DMS 273 treated with DMSO at 0.1 percent for 48 hours (cell line): ENCODE data around the gene GPR107.

Source experiments
- DNase-seq: peaks from one replicate; lab custom pipeline; 2025; lab: John Stamatoyannopoulos, UW

GPR107 gene

DNA sequence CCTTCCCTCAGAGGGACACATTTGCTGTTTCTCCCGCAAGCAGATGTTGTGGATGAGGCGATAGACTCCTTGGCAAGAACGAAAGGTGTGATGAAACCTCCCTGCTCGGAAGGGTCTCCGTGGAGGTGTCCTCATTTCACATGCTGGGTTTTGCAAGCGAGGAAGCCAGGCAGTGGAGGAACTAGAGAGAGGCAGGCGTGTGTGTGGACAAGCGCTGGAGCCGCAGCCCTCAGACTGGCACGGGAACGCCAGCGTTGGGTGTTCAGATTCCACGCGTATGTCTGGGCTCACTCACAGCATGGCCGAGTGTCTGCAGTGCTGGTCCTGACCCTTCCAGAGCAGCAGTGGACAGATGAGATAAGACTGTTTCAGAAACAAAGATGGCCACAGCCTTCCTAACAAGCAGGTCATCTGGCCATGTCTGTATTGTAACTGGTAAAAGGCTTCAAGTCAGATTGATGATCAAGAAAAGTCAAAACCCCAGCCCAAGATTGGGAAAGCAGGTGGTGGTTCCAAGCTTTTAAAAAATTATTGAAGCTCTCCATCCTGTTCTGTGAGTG is 83.5 kb downstream of the GPR107 start:
- no peak for DNase-seq

DNA sequence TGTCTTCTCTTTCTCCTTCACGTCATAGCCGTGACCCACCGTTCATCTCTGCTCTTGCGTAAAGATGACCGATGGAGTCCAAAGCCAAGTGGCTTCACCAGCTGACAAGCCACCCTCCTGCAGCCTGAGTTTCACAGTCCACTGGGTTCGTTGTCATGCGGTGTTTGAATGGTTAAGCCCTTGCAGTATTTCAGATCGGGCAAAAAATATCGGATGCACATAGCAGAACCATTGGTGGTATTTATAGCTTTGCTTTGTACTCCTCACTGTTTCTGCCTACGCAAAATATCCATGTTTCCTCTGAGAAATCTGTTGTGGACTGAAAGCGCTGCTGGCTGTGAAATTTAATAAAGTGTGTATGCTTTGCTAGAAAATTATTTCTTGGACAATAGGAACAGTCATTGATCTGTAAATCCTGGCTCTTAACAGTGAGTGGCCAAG is 84.0 kb downstream of the GPR107 start:
- no peak for DNase-seq

DNA sequence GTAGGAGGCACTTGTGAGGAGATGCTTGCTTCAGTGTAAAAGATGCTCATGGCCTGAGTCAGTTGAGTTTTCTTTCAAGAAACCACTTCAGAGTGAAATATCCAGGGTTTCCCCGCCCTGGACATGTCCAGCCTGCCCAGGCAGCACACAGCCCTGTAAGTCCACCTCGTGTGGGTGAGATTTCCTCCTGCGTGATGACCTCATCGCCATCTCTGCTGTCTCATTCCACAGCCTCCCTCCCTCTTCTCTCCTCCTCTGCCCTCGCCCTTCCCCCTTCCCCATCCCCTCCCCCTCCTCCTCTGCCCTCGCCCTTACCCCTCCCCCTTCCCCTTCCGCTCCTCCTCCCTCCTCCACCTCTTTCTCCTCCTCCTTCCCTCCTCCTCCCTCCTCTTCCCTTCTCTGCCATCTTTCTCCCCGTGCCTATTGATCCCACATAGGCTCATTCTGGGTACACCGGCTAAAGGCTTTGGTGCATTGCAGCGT is 84.5 kb downstream of the GPR107 start:
- DNase-seq: no peak

DNA sequence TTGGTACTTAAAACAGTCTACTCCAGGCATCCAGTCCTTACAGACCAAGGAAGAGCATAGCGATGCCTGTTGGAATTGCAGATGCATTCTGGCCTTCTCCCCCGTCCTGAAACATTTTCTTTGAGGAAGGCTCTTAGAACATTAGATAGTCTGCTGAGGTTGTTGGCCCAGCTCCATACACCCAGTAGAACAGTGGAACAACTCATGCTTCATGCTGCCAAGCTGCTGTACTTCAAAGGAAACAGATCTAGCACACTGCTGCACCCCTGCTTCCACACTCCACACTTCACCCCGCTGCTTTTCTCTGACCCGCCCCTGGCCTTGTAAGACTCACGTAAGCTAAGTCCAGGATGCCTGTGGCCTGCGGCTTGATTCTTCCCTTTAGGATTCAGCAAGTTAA is 85.1 kb downstream of the GPR107 start:
- no peak for DNase-seq

DNA sequence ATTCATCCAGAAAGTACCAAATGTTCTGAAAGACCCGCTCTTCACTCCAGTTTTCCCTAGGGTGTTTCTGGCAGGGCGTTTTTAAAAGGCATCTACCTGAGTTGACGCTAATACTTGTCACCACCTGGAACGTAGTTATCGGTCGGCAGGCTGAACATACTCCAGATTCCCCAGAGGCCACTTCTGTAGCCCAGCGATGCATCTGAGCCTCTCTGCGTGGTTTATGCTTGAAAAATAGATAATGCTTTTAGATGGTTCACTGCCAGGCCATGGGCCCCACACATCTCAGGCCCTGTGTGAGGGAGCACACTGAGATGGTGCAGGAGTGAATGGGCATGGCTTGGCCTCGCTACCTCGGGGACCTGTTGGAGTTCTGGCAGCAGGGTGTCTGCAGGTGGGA is 85.5 kb downstream of the GPR107 start:
- DNase-seq: no peak

DNA sequence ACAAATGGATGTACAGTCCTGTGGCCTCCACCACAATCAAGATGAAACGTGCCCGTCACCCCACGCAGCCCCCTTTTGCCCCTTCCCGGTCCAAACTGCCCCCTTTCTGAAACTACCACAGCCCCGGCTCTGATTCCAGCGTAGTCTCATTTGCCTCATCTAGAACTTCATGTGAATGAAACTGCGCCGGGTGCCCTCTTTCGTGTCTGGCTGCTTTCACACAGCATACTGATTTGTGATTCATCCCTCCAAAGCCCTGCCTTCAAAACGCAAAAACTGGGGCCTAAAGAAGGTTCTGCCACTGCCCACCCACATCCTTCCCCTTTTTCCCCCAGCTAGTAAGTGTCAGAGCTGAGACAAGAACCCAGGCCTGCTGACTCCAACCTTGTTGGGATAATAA is 87.0 kb downstream of the GPR107 start:
- DNase-seq: no peak

DNA sequence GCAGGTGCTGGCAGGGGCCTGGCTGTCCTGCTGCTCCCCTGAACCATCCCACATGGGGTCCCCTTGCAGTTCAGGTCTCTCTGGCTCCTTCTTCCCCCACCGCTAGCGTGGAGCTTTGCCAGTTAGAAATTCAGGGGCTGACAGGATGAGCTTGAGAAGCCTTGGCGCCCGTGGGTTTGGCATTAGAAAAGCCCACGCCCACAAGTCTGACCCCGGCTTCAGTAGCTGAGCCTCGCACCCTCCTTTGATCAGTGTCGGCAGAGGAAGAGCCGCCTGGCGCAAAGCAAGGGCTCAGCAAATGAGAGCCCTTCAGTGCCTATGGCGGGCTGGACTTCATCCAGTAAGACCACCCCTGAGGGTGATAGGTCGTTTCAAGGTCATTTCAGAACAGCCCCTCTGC is 88.3 kb downstream of the GPR107 start:
- no peak for DNase-seq

DNA sequence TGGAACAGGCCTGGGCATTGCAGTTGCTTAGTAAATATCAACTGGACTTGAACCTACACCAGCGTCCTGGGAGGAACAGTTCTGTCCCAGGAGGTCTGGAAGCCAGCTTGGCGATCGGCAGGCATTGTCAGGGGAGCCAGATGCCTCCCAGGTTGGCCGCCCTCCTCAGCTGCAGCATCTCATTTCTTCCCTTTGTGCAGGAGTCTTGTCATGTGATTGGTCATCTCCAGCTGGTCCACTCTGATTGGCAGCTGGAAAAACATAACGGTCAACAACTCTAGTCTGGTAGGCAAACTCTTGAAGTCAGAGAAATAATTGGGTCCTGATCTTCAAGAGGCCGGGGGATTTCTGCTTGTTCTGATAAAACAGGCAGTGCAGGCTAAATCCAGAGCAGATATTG is 88.9 kb downstream of the GPR107 start:
- no peak for DNase-seq

DNA sequence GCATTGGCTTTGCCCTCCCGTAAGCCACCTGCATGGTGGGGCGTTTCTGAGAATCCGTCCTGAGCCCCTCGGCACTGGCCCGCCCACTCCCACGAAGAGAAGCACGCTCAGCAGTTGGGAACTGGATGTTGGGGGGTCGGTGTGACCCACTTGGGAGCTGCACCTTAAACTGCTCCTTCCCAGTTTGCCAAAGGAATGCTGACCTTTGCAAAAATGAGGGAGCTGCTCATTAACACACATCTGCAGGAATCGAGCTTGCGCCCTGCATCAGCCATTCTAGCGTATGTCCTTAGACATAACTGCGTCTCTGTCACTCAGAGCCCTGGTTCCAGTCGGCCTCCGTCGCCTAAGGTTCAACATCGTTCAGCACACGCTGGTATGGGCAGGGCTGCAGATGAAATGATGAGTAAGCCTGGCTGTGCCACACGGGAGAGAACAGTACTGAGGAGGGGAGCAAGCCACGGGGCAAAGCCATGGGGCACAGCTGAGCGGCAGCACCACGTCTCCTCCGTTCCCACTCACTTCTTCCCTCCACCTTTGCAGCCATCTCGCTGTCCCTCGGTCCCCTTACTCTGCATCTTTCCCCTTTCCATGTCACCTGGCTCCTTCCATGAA is 89.7 kb downstream of the GPR107 start:
- DNase-seq: no peak

DNA sequence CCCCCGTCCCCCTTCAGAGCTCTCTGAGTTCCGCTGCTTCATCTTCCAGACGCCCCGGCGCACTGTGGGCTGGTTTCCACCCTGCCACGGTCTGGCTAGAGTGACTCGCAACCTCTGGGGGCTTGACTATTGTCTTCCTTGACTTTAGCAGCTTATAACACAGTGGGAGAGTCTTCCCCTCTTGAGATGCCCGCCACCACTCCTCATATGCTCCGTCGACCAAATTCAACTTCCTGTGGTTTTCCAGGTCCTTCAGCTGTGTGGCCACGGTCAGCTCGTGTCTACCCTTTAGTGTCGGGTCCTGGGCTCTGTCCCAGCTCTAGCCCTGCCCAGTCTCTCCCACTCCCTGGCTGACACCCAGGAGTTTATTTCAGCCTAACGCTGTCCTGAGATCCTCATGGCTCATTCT is 90.3 kb downstream of the GPR107 start:
- DNase-seq: no peak

DNA sequence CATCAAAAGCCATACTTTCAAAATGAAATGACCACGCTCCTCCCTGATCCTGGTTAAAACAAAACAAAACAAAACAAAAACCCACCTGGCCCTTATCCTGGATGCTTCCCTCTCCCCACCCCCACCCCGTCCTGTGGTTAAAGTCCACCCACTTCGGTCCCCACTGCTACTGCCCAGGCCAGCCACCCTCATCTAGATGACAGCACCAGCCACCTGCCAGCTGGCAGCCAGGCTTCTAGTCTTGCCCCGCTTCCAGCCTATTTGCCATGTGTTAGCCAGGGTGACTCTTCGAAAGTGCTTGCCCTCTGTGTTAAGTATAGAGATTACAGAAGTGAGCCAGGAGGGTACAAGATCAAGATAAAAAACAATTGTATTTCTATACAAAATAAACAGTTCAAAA is 91.0 kb downstream of the GPR107 start:
- DNase-seq: no peak

DNA sequence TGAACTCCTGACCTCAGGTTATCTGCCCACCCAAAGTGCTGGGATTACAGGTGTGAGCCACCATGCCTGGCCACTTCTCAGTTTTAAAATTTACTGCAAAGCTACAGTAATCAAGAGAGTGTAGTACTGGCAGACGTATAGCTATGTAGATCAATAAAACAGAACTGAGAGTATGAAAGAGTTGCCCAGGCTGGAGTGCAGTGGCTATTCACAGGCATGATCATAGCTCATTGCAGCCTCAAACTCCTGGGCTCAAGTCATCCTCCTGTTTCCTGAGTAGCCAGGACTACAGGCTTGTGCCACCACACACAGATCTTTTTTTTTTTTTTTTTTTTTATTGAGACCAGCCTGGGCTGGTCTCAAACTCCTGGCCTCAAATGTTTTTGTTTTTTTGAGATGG is 92.0 kb downstream of the GPR107 start:
- DNase-seq: no peak

DNA sequence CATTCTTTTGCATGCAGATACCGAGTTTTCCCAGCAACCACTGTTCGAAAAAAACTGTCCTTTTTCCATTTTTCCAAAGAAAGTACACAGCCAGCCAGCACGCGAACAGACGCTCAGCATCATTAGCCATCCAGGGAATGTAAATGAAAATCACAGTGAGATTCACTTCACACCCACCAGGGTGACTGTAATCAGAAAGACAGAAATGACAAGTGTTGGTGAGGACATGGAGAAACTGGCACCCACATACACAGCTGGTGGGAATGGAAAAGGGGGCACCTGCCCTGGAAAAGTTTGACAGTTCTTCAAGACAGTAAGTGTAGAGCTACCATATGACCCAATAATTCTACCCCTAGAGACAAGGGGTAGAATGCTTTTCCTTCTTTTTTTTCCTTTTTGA is 93.5 kb downstream of the GPR107 start:
- DNase-seq: no peak

DNA sequence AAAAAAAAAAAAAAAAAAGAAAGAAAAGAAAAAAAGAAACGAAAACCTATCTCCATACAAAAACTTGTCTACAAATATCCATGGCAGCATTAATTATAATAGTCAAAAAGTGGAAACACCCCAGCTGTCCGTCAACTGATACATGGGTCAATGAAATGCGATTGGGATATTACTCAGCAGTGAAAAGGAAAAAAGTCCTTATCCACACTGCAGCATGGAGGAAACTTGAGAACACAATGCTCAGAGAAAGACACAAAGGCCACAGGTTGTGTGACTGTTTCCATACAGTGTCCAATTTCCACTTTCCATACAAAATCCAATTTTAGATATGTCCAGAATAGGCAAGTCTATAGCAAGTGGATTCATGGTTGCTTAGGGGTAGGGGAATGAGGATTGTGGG is 94.2 kb downstream of the GPR107 start:
- DNase-seq: no peak

DNA sequence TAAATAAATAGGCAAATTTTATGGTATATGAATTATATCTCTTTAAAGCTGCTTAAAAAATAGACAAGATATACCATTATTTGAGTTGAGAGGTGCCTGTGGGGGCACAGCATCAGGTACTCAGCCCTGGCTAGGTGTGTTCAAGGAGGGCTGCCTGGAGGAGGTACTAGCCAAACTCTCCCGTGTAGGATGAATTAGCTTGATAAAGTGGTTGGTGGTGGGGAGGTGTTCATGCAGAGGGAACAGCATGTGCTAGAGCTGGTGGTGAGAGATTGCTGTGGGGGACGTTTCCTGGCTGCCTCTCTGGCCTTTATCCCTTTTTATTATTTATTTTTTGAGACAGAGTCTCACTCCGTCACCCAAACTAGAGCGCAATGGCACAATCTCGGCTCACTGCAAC is 95.3 kb downstream of the GPR107 start:
- no peak for DNase-seq

DNA sequence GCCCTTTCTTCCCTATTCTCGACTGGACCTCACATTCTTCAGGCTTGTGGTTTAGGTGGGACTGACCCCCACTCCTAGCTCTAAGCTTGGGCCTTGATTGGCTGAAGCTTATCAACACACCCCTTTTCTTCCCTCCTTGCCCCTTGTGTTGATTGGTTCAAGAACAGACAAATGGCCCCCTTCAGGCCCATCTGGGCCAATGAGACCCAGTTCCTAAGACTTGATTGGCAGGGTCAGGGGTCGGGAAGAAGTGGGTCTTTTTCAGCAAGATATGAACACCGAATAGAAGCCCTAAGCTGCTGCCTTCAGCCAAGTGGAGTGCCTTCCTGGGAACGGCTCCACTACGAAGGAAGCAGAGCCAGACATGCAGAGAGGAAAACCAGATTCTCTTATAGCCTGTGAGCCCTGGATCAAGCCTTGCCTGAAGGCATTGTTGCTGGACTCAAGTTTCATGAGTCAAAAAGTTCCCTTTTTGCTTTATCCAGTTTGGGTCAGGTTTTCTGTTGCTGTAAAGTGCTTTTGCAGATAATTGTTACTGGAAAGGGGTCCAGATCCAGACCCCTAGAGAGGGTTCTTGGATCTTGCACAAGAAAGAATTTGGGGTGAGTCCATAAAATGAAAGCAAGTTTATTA is 96.1 kb downstream of the GPR107 start:
- DNase-seq: no peak

DNA sequence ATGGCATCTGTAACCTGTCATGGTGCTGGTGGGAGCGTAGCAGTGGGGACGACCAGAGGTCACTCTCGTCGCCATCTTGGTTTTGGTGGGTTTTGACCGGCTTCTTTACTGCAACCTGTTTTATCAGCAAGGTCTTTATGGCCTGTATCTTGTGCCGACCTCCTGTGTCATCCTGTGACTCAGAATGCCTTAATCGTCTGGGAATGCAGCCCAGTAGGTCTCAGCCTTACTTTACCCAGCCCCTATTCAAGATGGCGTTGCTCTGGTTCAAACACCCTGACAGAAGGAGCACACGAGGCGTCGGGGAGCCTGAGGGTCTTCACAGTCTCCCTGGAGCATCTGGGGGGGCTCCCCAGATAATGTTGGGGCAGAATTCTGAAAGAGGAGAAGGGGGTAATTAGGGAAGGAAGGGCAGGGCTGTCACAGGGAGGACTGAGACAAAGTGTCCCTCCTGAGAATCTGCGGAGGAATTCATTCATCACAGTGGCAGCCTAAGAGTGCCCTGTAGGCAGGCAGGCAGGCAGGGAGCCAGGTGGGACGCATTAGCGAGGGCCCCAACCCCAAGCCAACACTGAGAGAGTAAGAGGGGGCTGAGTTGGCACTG is 97.2 kb downstream of the GPR107 start:
- DNase-seq: no peak

DNA sequence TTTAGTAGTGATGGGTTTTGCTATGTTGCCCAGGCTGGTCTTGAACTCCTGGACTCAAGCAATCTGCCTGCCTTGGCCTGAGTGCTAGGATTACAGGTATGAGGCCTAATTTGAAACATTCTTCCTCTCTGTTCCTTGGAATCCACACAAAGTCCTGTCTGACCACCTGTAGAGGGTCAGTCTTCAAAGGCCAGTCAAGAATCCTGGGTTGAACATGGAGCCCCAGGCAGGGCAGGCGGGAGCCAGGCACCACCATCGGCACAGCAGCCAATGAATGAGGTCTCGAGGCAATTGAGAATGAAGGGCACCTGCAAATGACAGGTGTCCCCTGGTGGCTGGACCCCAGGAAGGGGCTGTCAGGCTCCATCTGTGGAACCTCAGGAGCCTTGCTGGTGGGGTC is 101.1 kb downstream of the GPR107 start:
- DNase-seq: no peak

DNA sequence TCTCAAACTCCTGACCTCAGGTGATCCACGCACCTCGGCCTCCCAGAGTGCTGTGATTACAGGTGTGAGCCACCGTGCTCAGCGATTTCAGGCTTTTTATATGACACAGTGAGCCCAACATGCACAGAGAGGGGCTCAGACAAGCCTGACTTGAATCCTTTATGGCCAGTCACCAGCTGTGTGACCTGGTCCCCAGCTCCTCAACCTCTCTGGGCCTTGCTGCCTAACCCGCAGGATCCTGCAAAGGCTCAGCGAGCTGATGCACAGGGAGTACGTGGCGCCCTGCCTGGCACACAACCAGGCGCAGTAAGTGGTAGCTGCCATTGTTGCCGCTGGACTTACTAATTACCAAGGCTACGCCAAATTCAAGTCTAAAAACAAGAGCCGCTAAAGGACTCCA is 101.9 kb downstream of the GPR107 start:
- no peak for DNase-seq

DNA sequence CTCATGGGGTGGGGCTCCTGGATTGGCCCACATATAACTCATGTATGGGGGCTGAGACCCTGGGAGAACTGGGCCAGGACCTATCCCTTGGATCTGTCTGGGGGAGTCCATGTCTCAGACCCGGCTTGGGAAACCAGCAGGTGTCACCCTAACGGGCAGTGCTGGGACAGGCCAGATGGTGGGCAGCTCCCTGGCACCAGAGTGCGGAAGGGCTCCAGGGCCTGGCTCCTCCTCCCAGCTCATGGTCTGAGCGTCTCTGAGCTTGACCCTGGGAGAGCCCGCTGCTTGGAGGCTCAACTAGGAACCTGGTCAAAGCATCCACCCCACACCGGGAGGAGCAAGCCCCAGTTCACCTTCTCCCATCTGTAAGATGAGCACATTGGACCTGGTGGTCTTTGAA is 103.0 kb downstream of the GPR107 start:
- no peak for DNase-seq

DNA sequence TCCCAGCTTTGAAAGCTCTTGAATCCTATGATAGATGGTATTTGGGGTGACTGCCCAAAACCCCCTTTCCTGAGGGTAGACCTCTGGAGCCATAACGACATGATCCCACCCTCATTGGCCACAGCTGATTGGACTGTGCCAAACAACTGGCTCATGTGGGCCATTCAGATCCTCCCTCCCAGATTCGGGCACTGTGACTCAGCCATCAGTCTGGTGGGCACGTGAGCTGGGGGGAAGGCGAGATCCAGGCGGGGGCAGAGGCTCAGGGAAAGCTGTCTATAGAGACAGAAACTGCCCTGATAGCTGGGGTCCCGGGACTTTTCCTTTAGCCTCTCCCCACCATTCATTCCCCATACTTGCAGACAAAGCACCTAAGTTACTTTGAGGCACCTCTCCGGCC is 103.4 kb downstream of the GPR107 start:
- DNase-seq: no peak

DNA sequence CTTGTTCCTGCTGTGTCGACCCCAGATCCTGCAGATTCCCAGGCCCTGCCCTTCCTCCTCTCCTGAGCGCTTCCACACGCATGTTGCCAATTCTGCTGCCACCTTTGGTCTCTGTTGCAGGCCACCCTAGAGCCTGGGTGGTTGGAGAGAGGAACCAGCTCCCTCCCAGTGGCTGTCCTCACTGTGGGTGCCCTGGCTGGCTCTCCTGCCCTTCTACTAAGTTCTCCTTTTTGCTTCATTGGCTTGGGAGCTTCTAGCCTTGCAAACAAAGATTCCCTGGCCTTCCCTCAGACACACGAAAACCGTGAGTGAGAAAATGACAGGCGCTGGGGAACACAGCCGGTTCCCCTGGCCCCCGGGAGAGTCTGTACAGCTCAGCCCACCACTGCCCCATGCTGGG is 104.3 kb downstream of the GPR107 start:
- no peak for DNase-seq

DNA sequence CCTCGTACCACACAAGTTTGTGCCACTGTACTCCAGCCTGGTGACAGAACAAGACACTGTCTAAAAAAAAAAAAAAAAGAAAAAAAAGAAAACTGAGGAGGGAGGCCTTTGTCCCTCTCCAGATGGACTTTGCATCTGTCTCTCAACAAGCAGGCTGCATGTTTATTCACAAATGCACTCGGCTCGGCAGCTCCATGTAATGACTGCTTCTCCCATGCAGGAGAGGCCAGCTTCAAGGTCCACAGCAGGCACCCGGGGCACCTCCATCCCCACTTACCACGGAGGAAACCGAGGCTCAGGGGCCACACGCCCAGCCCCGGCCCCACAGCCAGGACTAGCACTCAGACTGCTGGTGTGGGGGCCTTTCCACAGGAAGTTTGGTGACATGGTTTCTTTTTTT is 105.4 kb downstream of the GPR107 start:
- DNase-seq: no peak
